SK-N-SH (cell line): ENCODE data around the gene ALDH4A1. TPM values are rescaled to one million over a fixed set of nuclear protein-coding genes. Genes with fewer than 3 reads are reported as not detected.

ENCODE experiments used
- CTCF ChIA-PET: fragments of 300-600, 350-600 bp; formaldehyde crosslinking; extraction: SDS; loops from one replicate; lab custom pipeline; 2021; lab: Yijun Ruan, JAX
- POLR2A ChIA-PET: fragments of 350-600 bp; sonication (Branson Sonifier 250); formaldehyde crosslinking; extraction: SDS; loops from one replicate; lab custom pipeline; 2020; ENCODE audit warnings: antibody characterized with exemption, inconsistent platforms; lab: Yijun Ruan, JAX
- DNase-seq: peaks from one replicate; pipeline ENCODE4 v3.0.0; 2012
- H2AFZ ChIP-seq: fragments of 200-600 bp; sonication (generic); 2 replicates; pipeline ENCODE4 v1.8.1; 2016; ENCODE audit warnings: antibody characterized with exemption, mild to moderate bottlenecking, low read depth
- H3F3A ChIP-seq: fragments of 200-600 bp; sonication (generic); replicated peaks from 2 replicates; pipeline ENCODE3; 2016; ENCODE audit warnings: antibody characterized with exemption, mild to moderate bottlenecking; ENCODE audit not compliant: insufficient read depth
- H3K27ac ChIP-seq, 2 experiments: fragments of 200-500 bp in 1 of 2; fragments of 200-600 bp in 1 of 2; sonication (Bioruptor generic) in 1 of 2; sonication (generic), shearing (Covaris generic) in 1 of 2; 2 replicates each; pipeline versions ENCODE4 v1.5.1 to v1.6.1; 2014 to 2016; ENCODE audit warnings: low read depth in 2 of 2, inconsistent platforms in 1 of 2, low read length in 1 of 2, mild to moderate bottlenecking in 1 of 2, mixed read lengths in 1 of 2
- H3K27me3 ChIP-seq: fragments of 200-600 bp; sonication (generic), shearing (Covaris generic); 2 replicates; pipeline ENCODE4 v1.6.1; 2016; ENCODE audit warnings: mixed run types; ENCODE audit not compliant: insufficient read depth
- H3K36me3 ChIP-seq, 2 experiments: fragments of 200-500 bp in 1 of 2; fragments of 200-600 bp in 1 of 2; sonication (Bioruptor generic) in 1 of 2; sonication (generic) in 1 of 2; replicated peaks in 1 of 2; 2 replicates each; pipeline versions ENCODE3 to v1.5.1; 2014 to 2016; ENCODE audit warnings: low read length in 1 of 2, mild to moderate bottlenecking in 1 of 2; ENCODE audit not compliant: insufficient read depth in 2 of 2, control insufficient read depth in 1 of 2
- H3K4me1 ChIP-seq, 2 experiments: fragments of 200-500 bp in 1 of 2; fragments of 200-600 bp in 1 of 2; sonication (Bioruptor generic) in 1 of 2; sonication (generic), shearing (Covaris generic) in 1 of 2; 2 replicates each; pipeline versions ENCODE4 v1.5.1 to v1.6.1; 2014 to 2016; ENCODE audit warnings: low read depth in 1 of 2, low read length in 1 of 2, mixed run types in 1 of 2; ENCODE audit not compliant: insufficient read depth in 2 of 2, control insufficient read depth in 1 of 2
- H3K4me2 ChIP-seq: fragments of 200-600 bp; sonication (generic), shearing (Covaris generic); 2 replicates; pipeline ENCODE4 v1.6.1; 2017; ENCODE audit warnings: mixed run types
- H3K4me3 ChIP-seq, 2 experiments: fragments of 200-500 bp in 1 of 2; fragments of 200-600 bp in 1 of 2; sonication (Bioruptor generic) in 1 of 2; sonication (generic), shearing (Covaris generic) in 1 of 2; 2 replicates each; pipeline versions ENCODE4 v1.5.1 to v1.8.1; 2014 to 2016; ENCODE audit warnings: low read depth in 2 of 2, inconsistent platforms in 1 of 2, low read length in 1 of 2, mild to moderate bottlenecking in 1 of 2, mixed read lengths in 1 of 2, moderate library complexity in 1 of 2
- H3K79me2 ChIP-seq: fragments of 200-600 bp; sonication (generic); 2 replicates; pipeline ENCODE4 v1.8.1; 2017; ENCODE audit warnings: mild to moderate bottlenecking; ENCODE audit not compliant: insufficient read depth
- H3K9ac ChIP-seq: fragments of 200-600 bp; sonication (generic); 2 replicates; pipeline ENCODE4 v1.6.1; 2017; ENCODE audit warnings: mixed run types
- H3K9me2 ChIP-seq: fragments of 200-600 bp; sonication (generic); 2 replicates; pipeline ENCODE4 v1.6.1; 2017; ENCODE audit warnings: mixed run types
- H3K9me3 ChIP-seq: fragments of 200-600 bp; sonication (generic); 2 replicates; pipeline ENCODE4 v1.6.1; 2017; ENCODE audit warnings: mixed run types, mild to moderate bottlenecking, moderate library complexity
- H4K20me1 ChIP-seq: fragments of 200-600 bp; sonication (generic); 2 replicates; pipeline ENCODE4 v1.6.1; 2017; ENCODE audit warnings: mild to moderate bottlenecking, mixed run types; ENCODE audit not compliant: insufficient read depth
- CHD2 ChIP-seq: fragments of 150-350 bp; IDR thresholded peaks from 2 replicates; pipeline ENCODE4 v1.6.1; 2018; ENCODE audit warnings: low read length; ENCODE audit not compliant: partially characterized antibody
- ELF1 ChIP-seq: IDR thresholded peaks from 2 replicates; pipeline ENCODE4 v1.4.0; 2012
- EP300 ChIP-seq, 2 experiments: IDR thresholded peaks; 2 replicates each; pipeline versions ENCODE4 v1.4.0 to v1.6.1; 2012; ENCODE audit warnings: borderline replicate concordance in 1 of 2, low read depth in 1 of 2, low read length in 1 of 2
- FOSL2 ChIP-seq: IDR thresholded peaks from 2 replicates; pipeline ENCODE4 v1.4.0; 2012; ENCODE audit warnings: low read depth, mild to moderate bottlenecking, moderate library complexity, borderline replicate concordance
- FOXM1 ChIP-seq: IDR thresholded peaks from 2 replicates; pipeline ENCODE4 v1.4.0; 2012; ENCODE audit warnings: low read depth, mild to moderate bottlenecking
- GABPA ChIP-seq: IDR thresholded peaks from 2 replicates; pipeline ENCODE4 v1.4.0; 2012; ENCODE audit warnings: low read depth, mild to moderate bottlenecking
- GATA2 ChIP-seq: sonication (generic); formaldehyde crosslinking; IDR thresholded peaks from 2 replicates; pipeline ENCODE4 v1.5.0; 2020; ENCODE audit warnings: mild to moderate bottlenecking, missing genetic modification reagents
- MEF2A ChIP-seq: IDR thresholded peaks from 2 replicates; pipeline ENCODE4 v1.4.0; 2012; ENCODE audit warnings: low read depth, borderline replicate concordance
- MXI1 ChIP-seq: IDR thresholded peaks from 2 replicates; pipeline ENCODE4 v1.6.1; 2012; ENCODE audit warnings: mild to moderate bottlenecking, low read depth, low read length, improper control_type of control experiment
- NFIC ChIP-seq: IDR thresholded peaks from 2 replicates; pipeline ENCODE4 v1.4.0; 2012; ENCODE audit warnings: borderline replicate concordance
- NRF1 ChIP-seq: IDR thresholded peaks from 2 replicates; pipeline ENCODE4 v1.6.1; 2012; ENCODE audit warnings: low read depth, mild to moderate bottlenecking, low read length
- RAD21 ChIP-seq: IDR thresholded peaks from 2 replicates; pipeline ENCODE4 v1.6.1; 2012; ENCODE audit warnings: mild to moderate bottlenecking, low read length
- SMC3 ChIP-seq: IDR thresholded peaks from 2 replicates; pipeline ENCODE4 v1.6.1; 2012; ENCODE audit warnings: low read depth, low read length, improper control_type of control experiment
- TAF1 ChIP-seq: IDR thresholded peaks from 2 replicates; pipeline ENCODE4 v1.6.1; 2012; ENCODE audit warnings: low read depth, mild to moderate bottlenecking, low read length, moderate library complexity, borderline replicate concordance
- USF1 ChIP-seq: IDR thresholded peaks from 2 replicates; pipeline ENCODE4 v1.4.0; 2012; ENCODE audit warnings: low read depth, borderline replicate concordance
- USF2 ChIP-seq: fragments of 150-350 bp; IDR thresholded peaks from 2 replicates; pipeline ENCODE4 v1.6.1; 2017; ENCODE audit warnings: antibody characterized with exemption, low read length, low read depth, borderline replicate concordance
- YY1 ChIP-seq: IDR thresholded peaks from 2 replicates; pipeline ENCODE4 v1.4.0; 2012; ENCODE audit warnings: low read depth, mild to moderate bottlenecking
- WGBS: methylation state at CpG from one replicate; pipeline ENCODE4 v1.1.6; 2017; ENCODE audit warnings: low lambda C conversion rate; 5-methylcytosine and 5-hydroxymethylcytosine counted together
- polyA plus RNA-seq, 3 experiments: library from polyadenylated mRNA; depleted of rRNA; stranded (reverse); fragments of >200 nt; gene quantifications; 2 replicates each; pipeline ENCODE4 v1.2.3, GENCODE V29; 2012
- TF ChIP-seq, protein P1 (sequence below): fragments of 150-350 bp; IDR thresholded peaks from 2 replicates; pipeline ENCODE4 v1.6.1; 2016; ENCODE audit warnings: mild to moderate bottlenecking, low read depth, low read length
- TF ChIP-seq, protein P2 (sequence below): IDR thresholded peaks from 2 replicates; pipeline ENCODE4 v1.4.0; 2012; ENCODE audit warnings: low read depth, borderline replicate concordance
- TF ChIP-seq, protein P3 (sequence below): IDR thresholded peaks from 2 replicates; pipeline ENCODE4 v1.6.1; 2012; ENCODE audit warnings: mild to moderate bottlenecking, low read depth, low read length, moderate library complexity

Gene ALDH4A1
- polyA plus RNA-seq, 1 of the 3 experiments (the other 2 are of a cell fraction), result 18.5 TPM

DNA sequence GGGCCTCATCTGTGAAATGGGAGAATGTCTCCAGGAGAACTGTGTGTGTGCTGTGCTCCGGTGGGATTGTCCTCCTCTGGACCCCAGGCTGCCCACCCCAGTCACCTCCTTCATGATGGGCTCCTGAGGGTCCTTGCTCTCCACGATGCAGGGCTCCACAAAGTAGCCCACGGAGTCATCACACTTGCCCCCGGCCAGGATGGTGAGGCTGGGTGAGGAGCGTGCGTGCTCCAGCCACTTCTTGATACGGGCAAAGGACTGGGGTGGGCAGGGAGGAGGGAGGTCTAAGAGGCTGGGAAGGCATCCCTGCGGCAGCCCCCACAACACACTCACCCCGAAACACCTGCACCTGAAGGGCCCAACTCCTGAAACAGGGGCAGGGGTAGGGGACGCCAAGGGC lies 26.1 kb downstream of the ALDH4A1 start:
- no peaks in the 10 kb centered on the region for H4K20me1 ChIP-seq
- TF ChIP-seq GABPA, result no peak
- no peak for TF ChIP-seq TAF1
- no peak for TF ChIP-seq CHD2
- no peak for TF ChIP-seq EP300 (IDR thresholded peaks at IDR 0.05; ENCODE audit: borderline replicate concordance in 1 of 2, low read depth in 1 of 2, low read length in 1 of 2)
- no peak for TF ChIP-seq GATA2
- no peak for TF ChIP-seq NRF1
- TF ChIP-seq FOSL2, result no peak
- TF ChIP-seq MXI1, result no peak
- no peak for TF ChIP-seq SMC3
- TF ChIP-seq, all 33 proteins: peak for 0
- Histone ChIP-seq H3K27ac (no peak overlapping the region), H2AFZ (no peak overlapping the region), H3K36me3 (no peaks in the 10 kb centered on the region), H3K9me2 (no peaks in the 10 kb centered on the region), H3K4me1 (peaks cover 0 to 8% of the 10 kb centered on the region in 2 experiments; a peak in 1 of 4 replicates), H3K9ac (no peak overlapping the region), H3F3A (no peaks in the 10 kb centered on the region), H3K27me3 (no peaks in the 10 kb centered on the region), H3K4me2 (no peak overlapping the region), H3K79me2 (no peaks in the 10 kb centered on the region), H3K4me3 (no peak overlapping the region), H3K9me3 (no peaks in the 10 kb centered on the region)
- no peak for DNase-seq
- POLR2A ChIA-PET, result no interaction called here
- CTCF ChIA-PET, result interaction anchor here (0.8 to 25.9 kb wide), 20 partner anchors 8 to 299 kb away, joined by 3 to 350 read pairs (median 6); partner anchors contain the start of gene TAS1R2
- WGBS, result 80% methylated on average over 10 of the region's 10 CpGs

- Histone ChIP-seq H3F3A (no peaks in the 10 kb centered on the region), H2AFZ (no peak overlapping the region), H3K36me3 (no peaks in the 10 kb centered on the region), H3K9me3 (no peaks in the 10 kb centered on the region), H3K4me1 (peaks cover 0 to 8% of the 10 kb centered on the region in 2 experiments; a peak in 1 of 4 replicates), H3K9me2 (no peaks in the 10 kb centered on the region), H3K27ac (no peak overlapping the region), H4K20me1 (no peaks in the 10 kb centered on the region), H3K9ac (no peak overlapping the region), H3K79me2 (no peaks in the 10 kb centered on the region), H3K27me3 (no peaks in the 10 kb centered on the region), H3K4me2 (no peak overlapping the region), H3K4me3 (no peak overlapping the region)
- POLR2A ChIA-PET, result no interaction called here
- CTCF ChIA-PET, result interaction anchor here (0.6 to 25.9 kb wide), 49 partner anchors 8 to 630 kb away, joined by 3 to 350 read pairs (median 4); partner anchors contain the start of genes PAX7 and TAS1R2
- 59% methylated on average over 3 of the region's 3 CpGs for WGBS
- no peak for DNase-seq
- TF ChIP-seq ELF1, result no peak
- TF ChIP-seq FOSL2, result no peak
- TF ChIP-seq NFIC, result no peak
- no peak for TF ChIP-seq FOXM1
- TF ChIP-seq MEF2A, result no peak
- no peak for TF ChIP-seq NRF1
- TF ChIP-seq MXI1, result no peak
- TF ChIP-seq TAF1, result no peak
- TF ChIP-seq USF1, result no peak
- no peak for TF ChIP-seq GABPA
- TF ChIP-seq USF2, result no peak
- no peak for TF ChIP-seq RAD21
- TF ChIP-seq, protein P1, sequence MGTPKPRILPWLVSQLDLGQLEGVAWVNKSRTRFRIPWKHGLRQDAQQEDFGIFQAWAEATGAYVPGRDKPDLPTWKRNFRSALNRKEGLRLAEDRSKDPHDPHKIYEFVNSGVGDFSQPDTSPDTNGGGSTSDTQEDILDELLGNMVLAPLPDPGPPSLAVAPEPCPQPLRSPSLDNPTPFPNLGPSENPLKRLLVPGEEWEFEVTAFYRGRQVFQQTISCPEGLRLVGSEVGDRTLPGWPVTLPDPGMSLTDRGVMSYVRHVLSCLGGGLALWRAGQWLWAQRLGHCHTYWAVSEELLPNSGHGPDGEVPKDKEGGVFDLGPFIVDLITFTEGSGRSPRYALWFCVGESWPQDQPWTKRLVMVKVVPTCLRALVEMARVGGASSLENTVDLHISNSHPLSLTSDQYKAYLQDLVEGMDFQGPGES, result no peak
- TF ChIP-seq YY1, result no peak
- TF ChIP-seq, protein P2, sequence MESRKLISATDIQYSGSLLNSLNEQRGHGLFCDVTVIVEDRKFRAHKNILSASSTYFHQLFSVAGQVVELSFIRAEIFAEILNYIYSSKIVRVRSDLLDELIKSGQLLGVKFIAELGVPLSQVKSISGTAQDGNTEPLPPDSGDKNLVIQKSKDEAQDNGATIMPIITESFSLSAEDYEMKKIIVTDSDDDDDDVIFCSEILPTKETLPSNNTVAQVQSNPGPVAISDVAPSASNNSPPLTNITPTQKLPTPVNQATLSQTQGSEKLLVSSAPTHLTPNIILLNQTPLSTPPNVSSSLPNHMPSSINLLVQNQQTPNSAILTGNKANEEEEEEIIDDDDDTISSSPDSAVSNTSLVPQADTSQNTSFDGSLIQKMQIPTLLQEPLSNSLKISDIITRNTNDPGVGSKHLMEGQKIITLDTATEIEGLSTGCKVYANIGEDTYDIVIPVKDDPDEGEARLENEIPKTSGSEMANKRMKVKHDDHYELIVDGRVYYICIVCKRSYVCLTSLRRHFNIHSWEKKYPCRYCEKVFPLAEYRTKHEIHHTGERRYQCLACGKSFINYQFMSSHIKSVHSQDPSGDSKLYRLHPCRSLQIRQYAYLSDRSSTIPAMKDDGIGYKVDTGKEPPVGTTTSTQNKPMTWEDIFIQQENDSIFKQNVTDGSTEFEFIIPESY, result no peak
- TF ChIP-seq, protein P3, sequence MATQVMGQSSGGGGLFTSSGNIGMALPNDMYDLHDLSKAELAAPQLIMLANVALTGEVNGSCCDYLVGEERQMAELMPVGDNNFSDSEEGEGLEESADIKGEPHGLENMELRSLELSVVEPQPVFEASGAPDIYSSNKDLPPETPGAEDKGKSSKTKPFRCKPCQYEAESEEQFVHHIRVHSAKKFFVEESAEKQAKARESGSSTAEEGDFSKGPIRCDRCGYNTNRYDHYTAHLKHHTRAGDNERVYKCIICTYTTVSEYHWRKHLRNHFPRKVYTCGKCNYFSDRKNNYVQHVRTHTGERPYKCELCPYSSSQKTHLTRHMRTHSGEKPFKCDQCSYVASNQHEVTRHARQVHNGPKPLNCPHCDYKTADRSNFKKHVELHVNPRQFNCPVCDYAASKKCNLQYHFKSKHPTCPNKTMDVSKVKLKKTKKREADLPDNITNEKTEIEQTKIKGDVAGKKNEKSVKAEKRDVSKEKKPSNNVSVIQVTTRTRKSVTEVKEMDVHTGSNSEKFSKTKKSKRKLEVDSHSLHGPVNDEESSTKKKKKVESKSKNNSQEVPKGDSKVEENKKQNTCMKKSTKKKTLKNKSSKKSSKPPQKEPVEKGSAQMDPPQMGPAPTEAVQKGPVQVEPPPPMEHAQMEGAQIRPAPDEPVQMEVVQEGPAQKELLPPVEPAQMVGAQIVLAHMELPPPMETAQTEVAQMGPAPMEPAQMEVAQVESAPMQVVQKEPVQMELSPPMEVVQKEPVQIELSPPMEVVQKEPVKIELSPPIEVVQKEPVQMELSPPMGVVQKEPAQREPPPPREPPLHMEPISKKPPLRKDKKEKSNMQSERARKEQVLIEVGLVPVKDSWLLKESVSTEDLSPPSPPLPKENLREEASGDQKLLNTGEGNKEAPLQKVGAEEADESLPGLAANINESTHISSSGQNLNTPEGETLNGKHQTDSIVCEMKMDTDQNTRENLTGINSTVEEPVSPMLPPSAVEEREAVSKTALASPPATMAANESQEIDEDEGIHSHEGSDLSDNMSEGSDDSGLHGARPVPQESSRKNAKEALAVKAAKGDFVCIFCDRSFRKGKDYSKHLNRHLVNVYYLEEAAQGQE, result no peak
These were observed 26.6 kb downstream of the ALDH4A1 start for GRCh38 chr1:18875796-18876128.
